GM12878 (cell line): ENCODE measurements around the gene ZSCAN9. TPM values are rescaled to one million over a fixed set of nuclear protein-coding genes. Genes with fewer than 3 reads are reported as not detected.

Experiments
- ATAC-seq: fragments of 200-7000 bp; cut with Tn5 transposase; 3 replicates; pipeline ENCODE4 v1.9.1; 2020; ENCODE audit warnings: mild to moderate bottlenecking, moderate library complexity
- BruUV-seq: library from RNA; stranded (reverse); fragments of 400-500 nt; replicated peaks from 2 replicates; lab custom pipeline; 2021; lab: Mats Ljungman, UMichigan
- CTCF ChIA-PET: fragments of 300-600 bp; sonication (Branson Sonifier 250); formaldehyde crosslinking; extraction: SDS; loops from one replicate; lab custom pipeline; 2021; ENCODE audit warnings: inconsistent platforms; lab: Yijun Ruan, JAX
- POLR2A ChIA-PET: fragments of 350-600 bp; formaldehyde crosslinking; extraction: SDS; loops from one replicate; lab custom pipeline; 2021; ENCODE audit warnings: inconsistent platforms; lab: Charles Lee
- RAD21 ChIA-PET: fragments of 300-600 bp; sonication (Branson Sonifier 250); formaldehyde crosslinking; loops from one replicate; lab custom pipeline; 2023; ENCODE audit warnings: antibody characterized with exemption; ENCODE audit not compliant: unreplicated experiment; lab: Charles Lee
- SMC1A ChIA-PET: fragments of 300-600 bp; sonication (Branson Sonifier 250); formaldehyde crosslinking; loops from one replicate; lab custom pipeline; 2023; ENCODE audit not compliant: unreplicated experiment, uncharacterized antibody; lab: Charles Lee
- DNase-seq: peaks from one replicate; pipeline ENCODE4 v3.0.0-alpha.2; 2011; ENCODE audit warnings: low read depth, low spot score
- FAIRE-seq: peaks from 3 replicates; lab custom pipeline; 2011; peaks lifted over from hg19 to GRCh38; lab: Jason Lieb, UNC
- H2AFZ ChIP-seq: 2 replicates; pipeline ENCODE4 v1.6.0; 2011; ENCODE audit warnings: low read depth, low read length, control low read depth; ENCODE audit not compliant: control insufficient read depth
- H3K27ac ChIP-seq: 2 replicates; pipeline ENCODE4 v1.5.1; 2011; ENCODE audit warnings: control low read depth; ENCODE audit not compliant: control insufficient read depth, insufficient read depth
- H3K27me3 ChIP-seq, 2 experiments: replicated peaks in 1 of 2; 2 replicates each; pipeline versions ENCODE4 v1.6.0 to v1.6.1; 2011; ENCODE audit warnings: low read length in 1 of 2; ENCODE audit not compliant: control insufficient read depth in 2 of 2, insufficient read depth in 2 of 2
- H3K36me3 ChIP-seq, 2 experiments: 2 replicates each; pipeline ENCODE4 v1.5.1; 2011; ENCODE audit warnings: low read length in 1 of 2; ENCODE audit not compliant: control insufficient read depth in 2 of 2, insufficient read depth in 2 of 2
- H3K4me1 ChIP-seq: 2 replicates; pipeline ENCODE4 v1.6.1; 2011; ENCODE audit warnings: mild to moderate bottlenecking, low read length, moderate library complexity, mixed read lengths; ENCODE audit not compliant: control insufficient read depth, insufficient read depth
- H3K4me2 ChIP-seq: 2 replicates; pipeline ENCODE4 v1.6.0; 2011; ENCODE audit warnings: control low read depth; ENCODE audit not compliant: control insufficient read depth, insufficient read depth
- H3K4me3 ChIP-seq: fragments of 200-600 bp; sonication (generic); 2 replicates; pipeline ENCODE4 v1.5.1; 2016
- H3K79me2 ChIP-seq: 2 replicates; pipeline ENCODE4 v1.6.0; 2011; ENCODE audit warnings: low read length; ENCODE audit not compliant: control insufficient read depth, insufficient read depth
- H3K9ac ChIP-seq: 2 replicates; pipeline ENCODE4 v1.8.0; 2011; ENCODE audit warnings: low read length, control low read depth, mixed read lengths; ENCODE audit not compliant: control insufficient read depth, insufficient read depth
- H3K9me3 ChIP-seq: replicated peaks from 3 replicates; pipeline ENCODE4 v1.5.1; 2011; ENCODE audit warnings: mild to moderate bottlenecking, low read length; ENCODE audit not compliant: control insufficient read depth, insufficient read depth
- H4K20me1 ChIP-seq: 2 replicates; pipeline ENCODE4 v1.6.0; 2011; ENCODE audit not compliant: control insufficient read depth, insufficient read depth
- BCLAF1 ChIP-seq: fragments of 450-650 bp; IDR thresholded peaks from 2 replicates; pipeline ENCODE4 v1.6.1; 2017; ENCODE audit warnings: antibody characterized with exemption, mild to moderate bottlenecking, moderate library complexity
- IRF4 ChIP-seq: IDR thresholded peaks from 2 replicates; pipeline ENCODE4 v1.6.1; 2011; ENCODE audit warnings: low read depth, low read length
- POU2F2 ChIP-seq: IDR thresholded peaks from 3 replicates; pipeline ENCODE4 v1.6.1; 2011; ENCODE audit warnings: low read depth, mild to moderate bottlenecking, low read length, borderline replicate concordance
- SIX5 ChIP-seq: IDR thresholded peaks from 2 replicates; pipeline ENCODE4 v1.6.1; 2011; ENCODE audit warnings: mild to moderate bottlenecking, low read depth, low read length, moderate library complexity; ENCODE audit not compliant: severe bottlenecking
- YY1 ChIP-seq: IDR thresholded peaks from 2 replicates; pipeline ENCODE4 v1.6.1; 2011; ENCODE audit warnings: low read depth, mild to moderate bottlenecking, low read length
- WGBS: methylation state at CpG from one replicate; pipeline ENCODE4 v1.1.6; 2016; ENCODE audit warnings: low lambda C conversion rate; ENCODE audit not compliant: insufficient replicate concordance, insufficient coverage; ENCODE audit errors: missing lambda C conversion rate; 5-methylcytosine and 5-hydroxymethylcytosine counted together
- in situ Hi-C: fragments of 300-500 bp; cut with MboI; formaldehyde crosslinking; loops from 9 replicates; pipeline ENCODE4 v1.14.3; 2018; ENCODE audit warnings: mixed read lengths
- intact Hi-C: fragments of 100-400 bp; cut with micrococcal nuclease; formaldehyde crosslinking; loops from one replicate; pipeline ENCODE4 v1.14.2; 2022; ENCODE audit not compliant: unreplicated experiment
- polyA plus RNA-seq, 11 experiments: library from polyadenylated mRNA; depleted of rRNA in 4 of 11; unstranded in 6 of 11; stranded (reverse) in 5 of 11; fragments of >200 nt; fragmentation: Nextera tagmentation in 4 of 11; fragmentation: Illumina TruSeq in 1 of 11; extraction: Ambion mirVana in 4 of 11; extraction: Trizol in 1 of 11; gene quantifications; 1 replicate in 1 of 11; 2 replicates in 10 of 11; pipeline versions ENCODE4 v1.2.1 to v1.2.3, GENCODE V29; 2011 to 2016; ENCODE audit warnings: inconsistent platforms in 2 of 11, missing spikeins in 2 of 11, low read depth in 1 of 11
- total RNA-seq, 4 experiments: library from RNA; depleted of rRNA in 3 of 4; stranded (reverse); fragments of >200 nt in 3 of 4; fragmentation: Illumina TruSeq in 1 of 4; extraction: Trizol in 1 of 4; gene quantifications; 2 replicates each; pipeline versions ENCODE4 v1.2.1 to v1.2.3, GENCODE V29; 2013 to 2021

The ZSCAN9 gene
- total and polyA plus RNA-seq, 10 of the 15 experiments (the other 5 are each of a cell fraction or from before 2014, with no cell fraction given) = 8.1 to 28.7 (median 17.4) TPM

- TF ChIP-seq IRF4 (no peak), BCLAF1 (no peak), SIX5 (no peak), YY1 (peak; percentile 84), POU2F2 (no peak)
- in situ Hi-C loops = no loop called here
- Histone ChIP-seq H3K27me3 (no peaks in the 10 kb centered on the region), H3K9me3 (peaks cover 1% of the 10 kb centered on the region; the same call in 1 of the 3 replicates), H3K27ac (no peak overlapping the region), H3K4me3 (no peak overlapping the region), H3K79me2 (no peaks in the 10 kb centered on the region), H4K20me1 (no peaks in the 10 kb centered on the region), H2AFZ (no peak overlapping the region), H3K4me1 (no peaks in the 10 kb centered on the region), H3K4me2 (no peak overlapping the region), H3K9ac (no peak overlapping the region), H3K36me3 (no peaks in the 10 kb centered on the region; a peak in 1 of 4 replicates)
- SMC1A ChIA-PET = interaction anchor here (0.7 kb wide), 1 partner anchor 10 kb away, joined by 3 read pairs; no protein-coding TSS in a partner anchor
- ATAC-seq = no peak
- FAIRE-seq = no peak
- RAD21 ChIA-PET = interaction anchor here (1.0 to 1.7 kb wide), 2 partner anchors 16 to 55 kb away, joined by 3 to 4 read pairs; partner anchors contain the start of gene ZSCAN26
- 97% methylated on average over 2 of the region's 2 CpGs for WGBS
- DNase-seq = no peak
- CTCF ChIA-PET = interaction anchor here (0.6 to 1.4 kb wide), 6 partner anchors 8 to 101 kb away, joined by 3 to 5 read pairs (median 3); no protein-coding TSS in a partner anchor
- no TSS peak for BruUV-seq
- POLR2A ChIA-PET = interaction anchor here (0.6 to 1.3 kb wide), 3 partner anchors 54 to 92 kb away, joined by 3 to 7 read pairs (median 3); no protein-coding TSS in a partner anchor
- intact Hi-C loops = loop anchor here (5.0 kb wide), 1 partner anchor 64 kb away; the partner anchor contains the start of gene ZKSCAN3
Observed at GRCh38 chr6:28282926-28283325, 57.9 kb downstream of the ZSCAN9 start.

Other genes with a start within 250 kb of the ZSCAN9 start
Only the 7 nearest of the 11 such genes appear.
- gene ZSCAN16, start 100.7 kb upstream of the ZSCAN9 start, total RNA-seq (2014; rRNA removed) = 6.1 and 9.5 TPM in 2 replicates
- 10.7 and 11.2 TPM in 2 replicates for gene ZSCAN16, start 100.7 kb upstream of the ZSCAN9 start, total RNA-seq (2014; rRNA removed; fragmentation: Illumina TruSeq; extraction: Trizol)
- gene ZSCAN16, start 100.7 kb upstream of the ZSCAN9 start, total RNA-seq (2021) = 6.6 and 7.1 TPM in 2 replicates
- 4.6 and 5.2 TPM in 2 replicates for gene ZSCAN16, start 100.7 kb upstream of the ZSCAN9 start, polyA plus RNA-seq (2011; rRNA removed)
- gene ZSCAN16, start 100.7 kb upstream of the ZSCAN9 start, polyA plus RNA-seq (2014; fragmentation: Illumina TruSeq; extraction: Trizol) = 10.1 and 12.7 TPM in 2 replicates
- gene ZSCAN16, start 100.7 kb upstream of the ZSCAN9 start, polyA plus RNA-seq (2014; fragmentation: Nextera tagmentation; extraction: Ambion mirVana) = 10 to 100 TPM; 10.5 to 13.8 TPM
- gene ZSCAN16, start 100.7 kb upstream of the ZSCAN9 start, polyA plus RNA-seq (2014; rRNA removed) = 8.3 and 10.1 TPM in 2 replicates
- gene ZSCAN16, start 100.7 kb upstream of the ZSCAN9 start, polyA plus RNA-seq (2016; fragmentation: Nextera tagmentation; extraction: Ambion mirVana) = 10 to 100 TPM; 10.7 to 11.2 TPM
- 8.5 and 10.1 TPM in 2 replicates for gene ZKSCAN8, start 83.4 kb upstream of the ZSCAN9 start, total RNA-seq (2014; rRNA removed)
- 10.8 and 10.9 TPM in 2 replicates for gene ZKSCAN8, start 83.4 kb upstream of the ZSCAN9 start, total RNA-seq (2014; rRNA removed; fragmentation: Illumina TruSeq; extraction: Trizol)
- gene ZKSCAN8, start 83.4 kb upstream of the ZSCAN9 start, total RNA-seq (2021) = 13.2 and 16.1 TPM in 2 replicates
- 11.5 and 12.1 TPM in 2 replicates for gene ZKSCAN8, start 83.4 kb upstream of the ZSCAN9 start, polyA plus RNA-seq (2011; rRNA removed)
- gene ZKSCAN8, start 83.4 kb upstream of the ZSCAN9 start, polyA plus RNA-seq (2014; fragmentation: Illumina TruSeq; extraction: Trizol) = 17.9 and 23.2 TPM in 2 replicates
- gene ZKSCAN8, start 83.4 kb upstream of the ZSCAN9 start, polyA plus RNA-seq (2014; fragmentation: Nextera tagmentation; extraction: Ambion mirVana) = 1 to 10 TPM; 1.0 to 1.5 TPM
- 8.3 and 9.0 TPM in 2 replicates for gene ZKSCAN8, start 83.4 kb upstream of the ZSCAN9 start, polyA plus RNA-seq (2014; rRNA removed)
- gene ZKSCAN8, start 83.4 kb upstream of the ZSCAN9 start, polyA plus RNA-seq (2016; fragmentation: Nextera tagmentation; extraction: Ambion mirVana) = 1 to 10 TPM; 5.6 to 5.8 TPM
- 4.4 and 5.8 TPM in 2 replicates for gene ZKSCAN4, start 27.0 kb downstream of the ZSCAN9 start, total RNA-seq (2014; rRNA removed)
- gene ZKSCAN4, start 27.0 kb downstream of the ZSCAN9 start, total RNA-seq (2014; rRNA removed; fragmentation: Illumina TruSeq; extraction: Trizol) = 5.8 and 6.1 TPM in 2 replicates
- 5.8 and 6.4 TPM in 2 replicates for gene ZKSCAN4, start 27.0 kb downstream of the ZSCAN9 start, total RNA-seq (2021)
- 5.5 and 7.0 TPM in 2 replicates for gene ZKSCAN4, start 27.0 kb downstream of the ZSCAN9 start, polyA plus RNA-seq (2011; rRNA removed)
- 6.5 and 7.4 TPM in 2 replicates for gene ZKSCAN4, start 27.0 kb downstream of the ZSCAN9 start, polyA plus RNA-seq (2014; fragmentation: Illumina TruSeq; extraction: Trizol)
- 1 to 10 TPM; 3.0 to 3.3 TPM for gene ZKSCAN4, start 27.0 kb downstream of the ZSCAN9 start, polyA plus RNA-seq (2014; fragmentation: Nextera tagmentation; extraction: Ambion mirVana)
- 4.3 and 4.8 TPM in 2 replicates for gene ZKSCAN4, start 27.0 kb downstream of the ZSCAN9 start, polyA plus RNA-seq (2014; rRNA removed)
- 1 to 10 TPM; 4.9 to 5.1 TPM for gene ZKSCAN4, start 27.0 kb downstream of the ZSCAN9 start, polyA plus RNA-seq (2016; fragmentation: Nextera tagmentation; extraction: Ambion mirVana)
- 0.16 and 0.17 TPM in 2 replicates for gene NKAPL, start 34.0 kb downstream of the ZSCAN9 start, total RNA-seq (2014; rRNA removed)
- gene NKAPL, start 34.0 kb downstream of the ZSCAN9 start, total RNA-seq (2014; rRNA removed; fragmentation: Illumina TruSeq; extraction: Trizol) = 0.27 and 0.32 TPM in 2 replicates
- 0.11 and 0.18 TPM in 2 replicates for gene NKAPL, start 34.0 kb downstream of the ZSCAN9 start, total RNA-seq (2021)
- not detected in 2 replicates for gene NKAPL, start 34.0 kb downstream of the ZSCAN9 start, polyA plus RNA-seq (2011; rRNA removed)
- gene NKAPL, start 34.0 kb downstream of the ZSCAN9 start, polyA plus RNA-seq (2014; fragmentation: Illumina TruSeq; extraction: Trizol) = 0.15 and 0.29 TPM in 2 replicates
- gene NKAPL, start 34.0 kb downstream of the ZSCAN9 start, polyA plus RNA-seq (2014; fragmentation: Nextera tagmentation; extraction: Ambion mirVana) = under 1 TPM; 0.10 to 0.22 TPM
- 0.27 and 0.31 TPM in 2 replicates for gene NKAPL, start 34.0 kb downstream of the ZSCAN9 start, polyA plus RNA-seq (2014; rRNA removed)
- under 1 TPM; 0.19 to 0.48 TPM for gene NKAPL, start 34.0 kb downstream of the ZSCAN9 start, polyA plus RNA-seq (2016; fragmentation: Nextera tagmentation; extraction: Ambion mirVana)
- gene ZSCAN26, start 41.9 kb downstream of the ZSCAN9 start, total RNA-seq (2014; rRNA removed) = 4.5 and 8.7 TPM in 2 replicates
- gene ZSCAN26, start 41.9 kb downstream of the ZSCAN9 start, total RNA-seq (2014; rRNA removed; fragmentation: Illumina TruSeq; extraction: Trizol) = 7.4 and 7.6 TPM in 2 replicates
- 5.4 and 7.4 TPM in 2 replicates for gene ZSCAN26, start 41.9 kb downstream of the ZSCAN9 start, total RNA-seq (2021)
- gene ZSCAN26, start 41.9 kb downstream of the ZSCAN9 start, polyA plus RNA-seq (2011; rRNA removed) = 13.3 and 14.1 TPM in 2 replicates
- gene ZSCAN26, start 41.9 kb downstream of the ZSCAN9 start, polyA plus RNA-seq (2014; fragmentation: Illumina TruSeq; extraction: Trizol) = 8.9 and 14.6 TPM in 2 replicates
- gene ZSCAN26, start 41.9 kb downstream of the ZSCAN9 start, polyA plus RNA-seq (2014; fragmentation: Nextera tagmentation; extraction: Ambion mirVana) = 1 to 10 TPM; 4.6 to 5.4 TPM
- gene ZSCAN26, start 41.9 kb downstream of the ZSCAN9 start, polyA plus RNA-seq (2014; rRNA removed) = 5.6 and 6.9 TPM in 2 replicates
- gene ZSCAN26, start 41.9 kb downstream of the ZSCAN9 start, polyA plus RNA-seq (2016; fragmentation: Nextera tagmentation; extraction: Ambion mirVana) = 1 to 10 TPM; 5.9 to 6.0 TPM
- gene PGBD1, start 56.3 kb downstream of the ZSCAN9 start, total RNA-seq (2014; rRNA removed) = 3.7 and 4.4 TPM in 2 replicates
- gene PGBD1, start 56.3 kb downstream of the ZSCAN9 start, total RNA-seq (2014; rRNA removed; fragmentation: Illumina TruSeq; extraction: Trizol) = 3.9 and 4.2 TPM in 2 replicates
- 3.0 and 3.7 TPM in 2 replicates for gene PGBD1, start 56.3 kb downstream of the ZSCAN9 start, total RNA-seq (2021)
- gene PGBD1, start 56.3 kb downstream of the ZSCAN9 start, polyA plus RNA-seq (2011; rRNA removed) = 1.9 and 2.5 TPM in 2 replicates
- gene PGBD1, start 56.3 kb downstream of the ZSCAN9 start, polyA plus RNA-seq (2014; fragmentation: Illumina TruSeq; extraction: Trizol) = 4.4 and 4.8 TPM in 2 replicates
- gene PGBD1, start 56.3 kb downstream of the ZSCAN9 start, polyA plus RNA-seq (2014; fragmentation: Nextera tagmentation; extraction: Ambion mirVana) = 1 to 10 TPM; 2.0 to 2.2 TPM
- 2.9 and 3.8 TPM in 2 replicates for gene PGBD1, start 56.3 kb downstream of the ZSCAN9 start, polyA plus RNA-seq (2014; rRNA removed)
- 1 to 10 TPM; 4.5 to 4.9 TPM for gene PGBD1, start 56.3 kb downstream of the ZSCAN9 start, polyA plus RNA-seq (2016; fragmentation: Nextera tagmentation; extraction: Ambion mirVana)
- gene ZSCAN31, start 110.9 kb downstream of the ZSCAN9 start, total RNA-seq (2014; rRNA removed) = 2.3 and 4.3 TPM in 2 replicates
- 4.8 and 5.1 TPM in 2 replicates for gene ZSCAN31, start 110.9 kb downstream of the ZSCAN9 start, total RNA-seq (2014; rRNA removed; fragmentation: Illumina TruSeq; extraction: Trizol)
- gene ZSCAN31, start 110.9 kb downstream of the ZSCAN9 start, total RNA-seq (2021) = 5.1 and 5.2 TPM in 2 replicates
- 2.1 and 2.4 TPM in 2 replicates for gene ZSCAN31, start 110.9 kb downstream of the ZSCAN9 start, polyA plus RNA-seq (2011; rRNA removed)
- gene ZSCAN31, start 110.9 kb downstream of the ZSCAN9 start, polyA plus RNA-seq (2014; fragmentation: Illumina TruSeq; extraction: Trizol) = 4.6 and 7.2 TPM in 2 replicates
- 1 to 10 TPM; 1.6 to 2.0 TPM for gene ZSCAN31, start 110.9 kb downstream of the ZSCAN9 start, polyA plus RNA-seq (2014; fragmentation: Nextera tagmentation; extraction: Ambion mirVana)
- 3.0 and 3.8 TPM in 2 replicates for gene ZSCAN31, start 110.9 kb downstream of the ZSCAN9 start, polyA plus RNA-seq (2014; rRNA removed)
- gene ZSCAN31, start 110.9 kb downstream of the ZSCAN9 start, polyA plus RNA-seq (2016; fragmentation: Nextera tagmentation; extraction: Ambion mirVana) = 1 to 10 TPM; 2.8 to 3.0 TPM